Activated CD4-positive, alpha-beta T cell treated with anti-CD3 and anti-CD28 coated beads, Interleukin-2, amount 10 ng/mL, durations not matched to agents 7 days and 5 days (primary cell): ENCODE data around the gene FOXD2. TPM values are rescaled to one million over a fixed set of nuclear protein-coding genes. Genes with fewer than 3 reads are reported as not detected.

Experiments used
- CTCF ChIA-PET: fragments of 350-600 bp; sonication (Branson Sonifier 250); formaldehyde crosslinking; loops from one replicate; lab custom pipeline; 2021; ENCODE audit warnings: antibody characterized with exemption; lab: Charles Lee
- POLR2A ChIA-PET: fragments of 350-600 bp; sonication (Branson Sonifier 250); formaldehyde crosslinking; loops from one replicate; lab custom pipeline; 2021; ENCODE audit warnings: antibody characterized with exemption; lab: Charles Lee
- DNase-seq: peaks from one replicate; pipeline ENCODE4 v3.0.0-alpha.2; 2020
- H3K27ac Mint-ChIP-seq: one replicate; pipeline ENCODE4 v1.8.0; 2021; ENCODE audit warnings: mild to moderate bottlenecking, moderate library complexity, mixed read lengths
- H3K27me3 Mint-ChIP-seq: one replicate; pipeline ENCODE4 v1.8.0; 2021; ENCODE audit warnings: mixed read lengths
- H3K36me3 Mint-ChIP-seq: one replicate; pipeline ENCODE4 v1.8.0; 2021; ENCODE audit warnings: low read depth, mixed read lengths
- H3K4me1 Mint-ChIP-seq: one replicate; pipeline ENCODE4 v1.8.0; 2021; ENCODE audit warnings: mixed read lengths
- H3K4me3 Mint-ChIP-seq: one replicate; pipeline ENCODE4 v1.8.0; 2021; ENCODE audit warnings: mild to moderate bottlenecking, moderate library complexity, mixed read lengths
- H3K9me3 Mint-ChIP-seq: one replicate; pipeline ENCODE4 v1.8.0; 2021; ENCODE audit warnings: mixed read lengths
- total RNA-seq, 2 experiments: library from RNA; stranded (reverse); gene quantifications; one replicate each; pipeline ENCODE4 v1.2.3, GENCODE V29; 2021

The FOXD2 gene
- total RNA-seq, 2 experiments from 2014 or later: 0.15 to 0.20 TPM

DNA sequence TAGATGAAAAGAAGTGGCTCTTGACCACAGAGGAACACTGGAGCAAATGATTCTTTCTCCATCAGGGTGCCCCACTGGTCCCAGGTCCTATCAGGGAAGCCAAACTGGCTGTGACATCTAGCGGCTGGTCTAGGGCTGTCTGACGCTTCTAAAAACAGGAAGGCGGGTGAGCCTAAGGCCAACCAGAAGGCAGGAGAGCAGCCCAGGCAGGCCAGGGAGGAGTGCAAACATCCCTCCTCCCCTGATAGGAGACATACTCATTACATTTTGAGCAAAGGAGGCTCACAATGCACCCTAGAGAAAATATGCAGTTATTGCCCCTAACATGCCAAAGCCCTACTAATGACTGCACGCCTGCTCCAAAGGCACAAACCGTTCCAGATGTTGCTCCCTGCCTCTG is 32.1 kb upstream of the FOXD2 start:
- no peak for DNase-seq
- no peaks in the 10 kb centered on the region for H3K9me3 Mint-ChIP-seq
- H3K4me1 Mint-ChIP-seq: no peaks in the 10 kb centered on the region
- POLR2A ChIA-PET: no interaction called here
- H3K27ac Mint-ChIP-seq: no peak overlapping the region
- CTCF ChIA-PET: no interaction called here
- H3K27me3 Mint-ChIP-seq: peaks cover 15% of the 10 kb centered on the region
- no peaks in the 10 kb centered on the region for H3K36me3 Mint-ChIP-seq
- no peak overlapping the region for H3K4me3 Mint-ChIP-seq

DNA sequence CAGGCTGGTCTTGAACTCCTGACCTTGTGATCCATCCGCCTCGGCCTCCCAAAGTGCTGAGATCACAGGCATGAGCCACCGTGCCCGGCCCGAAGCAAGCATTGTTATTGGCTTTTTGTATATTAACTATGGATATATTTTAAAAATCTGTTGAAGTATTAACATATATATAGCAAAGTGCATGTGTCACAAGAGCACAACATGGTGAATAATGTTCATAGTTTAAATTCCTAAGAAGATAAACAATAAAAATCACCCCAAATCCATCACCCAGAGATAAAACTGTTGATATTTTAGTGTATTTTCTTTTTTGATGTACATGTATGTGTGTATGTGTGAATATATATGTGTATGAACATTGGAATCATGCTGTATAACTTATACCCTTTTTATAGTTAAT is 30.9 kb upstream of the FOXD2 start:
- Mint-ChIP-seq H3K4me1 (no peaks in the 10 kb centered on the region), H3K27me3 (peaks cover 10% of the 10 kb centered on the region), H3K4me3 (no peak overlapping the region), H3K9me3 (no peaks in the 10 kb centered on the region), H3K27ac (no peak overlapping the region), H3K36me3 (no peaks in the 10 kb centered on the region)
- no peak for DNase-seq
- ChIA-PET CTCF (interaction anchor here (0.8 kb wide), 1 partner anchor 10 kb away, joined by 4 read pairs; no protein-coding TSS in a partner anchor), POLR2A (no interaction called here)

DNA sequence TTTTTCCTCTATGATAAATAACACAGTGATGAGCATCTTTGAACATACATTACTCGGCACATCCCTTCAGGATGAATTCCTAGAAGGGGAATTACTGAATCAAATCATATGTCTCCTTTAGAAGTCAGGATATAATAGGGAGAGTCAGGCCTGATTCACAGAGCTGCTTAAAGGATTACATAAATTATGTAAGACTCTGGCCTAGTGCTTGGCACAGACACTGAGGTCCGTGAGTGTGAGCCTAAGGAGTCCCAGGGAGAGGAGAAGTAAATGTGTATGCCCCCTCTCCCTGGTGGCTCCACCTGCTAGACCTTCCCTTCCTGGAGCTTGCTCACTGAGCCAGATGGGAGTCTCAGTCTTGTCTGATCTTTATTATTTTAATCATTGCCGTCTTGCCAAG is 30.4 kb upstream of the FOXD2 start:
- no peaks in the 10 kb centered on the region for H3K9me3 Mint-ChIP-seq
- no peaks in the 10 kb centered on the region for H3K36me3 Mint-ChIP-seq
- DNase-seq: no peak
- ChIA-PET POLR2A (no interaction called here), CTCF (no interaction called here)
- peaks cover 10% of the 10 kb centered on the region for H3K27me3 Mint-ChIP-seq
- H3K27ac Mint-ChIP-seq: no peak overlapping the region
- no peaks in the 10 kb centered on the region for H3K4me1 Mint-ChIP-seq
- H3K4me3 Mint-ChIP-seq: no peak overlapping the region

DNA sequence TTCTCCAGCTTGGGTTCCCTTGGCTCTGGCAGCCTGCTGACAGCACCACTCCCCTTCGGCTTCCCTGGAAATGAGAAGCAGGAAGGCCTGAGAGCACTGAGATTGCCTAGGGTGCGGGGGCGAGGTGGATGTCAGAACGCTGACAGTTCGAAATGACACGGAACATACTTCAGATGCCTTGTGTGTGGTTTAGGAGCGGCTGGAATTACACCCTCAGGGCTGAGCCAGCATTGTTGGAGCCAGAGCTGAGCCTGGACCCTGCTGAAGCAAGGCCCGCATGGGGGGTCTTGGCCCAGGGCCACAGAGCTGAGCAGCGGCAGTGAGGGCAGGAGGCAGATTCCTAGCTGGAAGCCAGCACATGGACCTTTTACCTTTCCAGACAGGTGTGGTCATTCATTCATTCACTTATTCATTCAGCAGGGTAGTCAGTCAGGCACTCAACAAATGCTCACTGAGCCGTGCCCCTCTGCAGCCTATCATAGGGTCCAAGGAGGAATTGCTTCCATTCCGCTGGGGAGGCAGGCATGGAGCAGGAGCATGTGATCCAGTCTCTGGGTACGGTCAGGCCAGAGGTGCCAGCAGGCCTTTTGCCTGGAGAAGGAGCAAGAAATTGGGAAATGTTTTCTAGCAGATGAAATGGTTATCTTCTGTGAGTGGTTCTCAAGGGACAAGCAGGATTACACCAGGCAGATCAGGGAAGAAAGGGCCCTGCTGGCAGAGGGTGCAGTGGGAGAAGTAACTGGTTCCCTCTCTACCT is 28.4 kb upstream of the FOXD2 start:
- H3K4me3 Mint-ChIP-seq: no peak overlapping the region
- CTCF ChIA-PET: no interaction called here
- no peaks in the 10 kb centered on the region for H3K36me3 Mint-ChIP-seq
- H3K27me3 Mint-ChIP-seq: peaks cover 18% of the 10 kb centered on the region
- no peaks in the 10 kb centered on the region for H3K4me1 Mint-ChIP-seq
- POLR2A ChIA-PET: no interaction called here
- no peaks in the 10 kb centered on the region for H3K9me3 Mint-ChIP-seq
- H3K27ac Mint-ChIP-seq: no peak overlapping the region
- no peak for DNase-seq

DNA sequence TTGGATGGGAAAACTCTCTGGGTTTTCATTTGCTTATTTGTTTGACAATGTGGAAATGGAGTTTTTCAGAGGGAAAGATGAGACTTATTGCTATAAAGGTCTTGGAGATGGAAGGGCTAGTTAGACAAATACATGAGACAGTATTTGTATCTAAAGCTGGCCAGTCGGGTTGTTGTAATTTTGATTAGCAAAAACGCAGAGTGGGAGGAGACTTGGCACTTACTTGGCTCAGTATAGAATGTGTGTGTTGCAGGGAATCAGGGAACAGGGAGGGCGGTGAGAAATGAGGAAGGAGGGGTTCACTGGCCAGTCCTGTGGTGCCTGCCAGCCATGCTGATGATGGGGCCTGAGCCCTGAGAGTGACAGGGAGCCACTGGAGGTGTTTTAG is 27.8 kb upstream of the FOXD2 start:
- H3K4me1 Mint-ChIP-seq: no peaks in the 10 kb centered on the region
- ChIA-PET CTCF (no interaction called here), POLR2A (no interaction called here)
- peaks cover 22% of the 10 kb centered on the region for H3K27me3 Mint-ChIP-seq
- H3K9me3 Mint-ChIP-seq: no peaks in the 10 kb centered on the region
- no peak for DNase-seq
- no peak overlapping the region for H3K4me3 Mint-ChIP-seq
- no peaks in the 10 kb centered on the region for H3K36me3 Mint-ChIP-seq
- H3K27ac Mint-ChIP-seq: no peak overlapping the region

DNA sequence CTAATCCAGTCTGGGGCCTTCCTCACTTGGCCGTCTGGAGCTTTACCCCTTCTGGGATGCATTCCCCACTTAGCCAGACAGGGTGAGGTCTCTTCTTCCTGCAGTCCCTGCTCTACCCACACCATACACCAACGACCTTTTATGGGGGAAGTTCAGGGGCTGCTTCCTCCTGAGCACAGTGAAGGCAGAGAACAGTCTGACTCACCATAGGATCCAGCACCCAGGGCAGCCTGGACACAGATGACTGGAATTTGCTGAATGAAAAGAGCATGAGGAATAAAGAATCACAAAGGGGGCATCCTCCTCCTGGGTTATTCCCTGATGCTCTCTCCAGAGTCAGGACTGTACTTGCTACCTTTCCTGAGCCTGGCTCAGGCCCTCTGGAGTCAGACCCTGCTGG is 26.4 kb upstream of the FOXD2 start:
- Mint-ChIP-seq H3K9me3 (no peaks in the 10 kb centered on the region), H3K4me3 (no peak overlapping the region), H3K36me3 (no peaks in the 10 kb centered on the region), H3K4me1 (peaks cover 2% of the 10 kb centered on the region), H3K27me3 (peaks cover 26% of the 10 kb centered on the region), H3K27ac (no peak overlapping the region)
- no peak for DNase-seq
- CTCF ChIA-PET: interaction anchor here (0.6 to 1.0 kb wide), 2 partner anchors 22 to 35 kb away, joined by 3 read pairs; no protein-coding TSS in a partner anchor
- POLR2A ChIA-PET: no interaction called here

DNA sequence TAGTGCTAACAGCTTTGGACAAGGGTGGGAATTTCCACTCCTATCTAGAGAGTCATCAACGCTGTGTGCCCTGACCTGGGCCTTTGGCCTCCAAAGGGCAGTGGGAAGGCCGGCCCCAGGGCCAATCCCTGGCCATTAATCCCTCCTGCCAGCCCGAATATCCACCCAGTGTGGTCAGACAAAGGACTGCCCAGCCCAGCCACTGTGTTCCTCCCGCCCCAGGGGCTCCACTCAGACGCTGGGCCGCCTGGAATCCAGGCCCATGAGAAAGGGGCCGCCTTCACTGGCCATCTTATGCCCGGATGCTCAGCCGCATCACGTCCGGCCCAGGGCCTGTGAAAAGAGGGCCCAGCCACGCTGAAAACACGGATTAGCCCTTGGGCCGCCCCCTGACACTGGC is 25.4 kb upstream of the FOXD2 start:
- POLR2A ChIA-PET: no interaction called here
- H3K27ac Mint-ChIP-seq: no peak overlapping the region
- DNase-seq: no peak

DNA sequence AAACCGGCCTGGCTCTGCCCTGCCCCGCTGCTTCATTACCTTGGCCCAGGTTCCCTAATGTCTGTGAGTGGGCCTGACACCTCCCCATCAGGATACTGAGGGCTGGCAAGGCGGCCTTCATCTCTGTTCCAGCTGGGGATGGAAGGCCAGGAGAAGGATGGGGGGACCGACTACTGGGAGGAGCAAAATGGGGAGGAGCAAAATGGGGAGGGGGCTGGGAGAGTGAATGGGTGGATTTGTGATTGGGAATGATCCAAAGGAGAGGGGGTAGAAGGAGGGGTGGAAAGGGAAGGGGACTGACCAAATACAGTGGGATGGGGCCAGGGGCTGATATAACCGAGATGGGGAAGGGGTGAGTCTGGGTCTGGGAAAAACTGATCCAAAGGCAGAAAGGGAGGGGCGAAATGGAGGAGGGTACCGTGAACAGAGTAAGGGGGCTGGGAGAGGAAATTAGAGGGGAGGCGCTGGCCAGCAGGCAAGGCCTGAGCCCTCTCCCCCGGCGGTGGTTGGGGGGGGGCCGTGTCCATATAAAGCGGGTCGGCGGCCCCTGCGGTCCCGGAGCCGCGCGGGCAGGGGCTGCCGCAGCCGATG is 22.0 kb upstream of the FOXD2 start, which contains the start of gene FOXE3:
FOXE3 (plus strand) TSS at position 558 of the 591 bp plus-strand sequence; CDS start at position 589, 31 bp downstream.
- Mint-ChIP-seq H3K9me3 (no peaks in the 10 kb centered on the region), H3K36me3 (no peaks in the 10 kb centered on the region), H3K4me1 (peaks cover 9% of the 10 kb centered on the region), H3K27ac (no peak within 1 kb of the TSS), H3K27me3 (peaks cover 59% of the 10 kb centered on the region), H3K4me3 (no peak within 1 kb of the TSS)
- ChIA-PET CTCF (interaction anchor here (1.0 kb wide), 1 partner anchor 16 kb away, joined by 3 read pairs; no protein-coding TSS in a partner anchor), POLR2A (no interaction called here)
- no peak for DNase-seq

More for the DNA sequence above, 25.4 kb upstream of the FOXD2 start:
- CTCF ChIA-PET: interaction anchor here (0.7 to 1.0 kb wide), 2 partner anchors 23 to 352 kb away, joined by 3 to 4 read pairs; no protein-coding TSS in a partner anchor
- Mint-ChIP-seq H3K4me3 (no peak overlapping the region), H3K4me1 (peaks cover 6% of the 10 kb centered on the region), H3K27me3 (peaks cover 31% of the 10 kb centered on the region), H3K36me3 (no peaks in the 10 kb centered on the region), H3K9me3 (no peaks in the 10 kb centered on the region)

DNA sequence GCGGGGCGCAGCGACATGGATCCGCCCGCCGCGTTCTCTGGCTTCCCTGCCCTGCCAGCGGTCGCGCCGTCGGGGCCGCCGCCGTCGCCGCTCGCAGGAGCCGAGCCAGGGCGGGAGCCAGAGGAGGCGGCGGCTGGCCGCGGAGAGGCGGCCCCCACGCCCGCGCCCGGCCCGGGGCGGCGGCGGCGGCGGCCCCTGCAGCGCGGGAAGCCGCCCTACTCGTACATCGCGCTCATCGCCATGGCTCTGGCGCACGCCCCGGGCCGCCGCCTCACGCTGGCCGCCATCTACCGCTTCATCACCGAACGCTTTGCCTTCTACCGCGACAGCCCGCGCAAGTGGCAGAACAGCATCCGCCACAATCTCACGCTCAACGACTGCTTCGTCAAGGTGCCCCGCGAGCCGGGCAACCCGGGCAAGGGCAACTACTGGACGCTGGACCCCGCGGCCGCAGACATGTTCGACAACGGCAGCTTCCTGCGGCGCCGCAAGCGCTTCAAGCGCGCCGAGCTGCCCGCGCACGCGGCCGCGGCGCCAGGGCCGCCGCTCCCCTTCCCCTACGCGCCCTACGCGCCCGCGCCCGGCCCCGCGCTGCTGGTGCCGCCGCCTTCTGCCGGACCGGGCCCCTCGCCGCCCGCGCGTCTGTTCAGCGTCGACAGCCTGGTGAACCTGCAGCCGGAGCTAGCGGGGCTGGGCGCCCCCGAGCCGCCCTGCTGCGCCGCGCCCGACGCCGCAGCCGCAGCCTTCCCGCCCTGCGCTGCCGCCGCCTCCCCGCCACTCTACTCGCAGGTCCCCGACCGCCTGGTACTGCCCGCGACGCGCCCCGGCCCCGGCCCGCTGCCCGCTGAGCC is 21.3 kb upstream of the FOXD2 start:
- no peaks in the 10 kb centered on the region for H3K9me3 Mint-ChIP-seq
- POLR2A ChIA-PET: no interaction called here
- DNase-seq: peak; percentile 21
- CTCF ChIA-PET: no interaction called here
- H3K36me3 Mint-ChIP-seq: no peaks in the 10 kb centered on the region
- no peak overlapping the region for H3K4me3 Mint-ChIP-seq
- H3K4me1 Mint-ChIP-seq: peaks cover 9% of the 10 kb centered on the region
- H3K27ac Mint-ChIP-seq: no peak overlapping the region
- peaks cover 65% of the 10 kb centered on the region for H3K27me3 Mint-ChIP-seq

DNA sequence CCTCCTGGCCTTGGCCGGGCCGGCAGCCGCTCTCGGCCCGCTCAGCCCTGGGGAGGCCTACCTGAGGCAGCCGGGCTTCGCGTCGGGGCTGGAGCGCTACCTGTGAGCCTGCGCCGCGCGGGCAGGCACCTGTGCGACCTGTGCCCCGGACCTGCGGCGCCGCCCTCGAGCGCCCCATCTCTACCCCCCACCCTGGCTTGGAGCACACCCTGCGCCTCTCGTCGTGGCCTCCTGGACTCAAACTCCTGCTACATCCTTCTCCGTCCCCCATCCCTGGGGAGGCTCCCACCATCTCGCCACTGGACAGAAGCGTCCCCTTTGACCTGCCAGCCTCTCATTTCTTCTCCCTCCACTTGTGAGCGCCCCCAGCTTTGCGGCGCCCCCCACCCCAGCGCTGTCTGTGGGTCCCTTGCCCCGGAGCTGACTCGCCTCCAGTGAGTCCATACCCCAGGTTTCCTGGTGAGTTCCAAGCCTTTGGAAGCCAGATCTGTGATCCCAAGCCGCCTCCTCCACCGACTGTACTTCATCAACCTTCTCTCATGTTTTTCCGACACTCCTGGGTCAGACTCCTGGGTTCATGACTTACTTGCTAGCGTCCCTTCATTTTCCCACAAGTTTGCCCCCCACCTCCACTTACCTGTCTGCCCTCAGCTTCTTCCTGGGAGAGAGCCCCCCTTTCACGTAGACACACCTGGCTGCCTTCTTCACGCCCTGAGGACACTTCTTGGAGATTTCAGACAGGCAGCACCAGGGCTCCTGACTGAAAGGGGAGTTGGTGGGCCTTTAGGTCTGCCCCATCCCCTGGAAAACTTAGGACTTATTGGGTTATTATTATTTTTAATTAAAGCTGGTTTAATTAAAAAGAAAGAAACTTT is 20.4 kb upstream of the FOXD2 start:
- no peak overlapping the region for H3K27ac Mint-ChIP-seq
- no peaks in the 10 kb centered on the region for H3K36me3 Mint-ChIP-seq
- H3K9me3 Mint-ChIP-seq: no peaks in the 10 kb centered on the region
- POLR2A ChIA-PET: no interaction called here
- no peak overlapping the region for H3K4me3 Mint-ChIP-seq
- CTCF ChIA-PET: interaction anchor here (0.7 to 2.0 kb wide), 3 partner anchors 15 to 160 kb away, joined by 3 to 7 read pairs (median 3); partner anchors contain the start of gene FOXD2
- peaks cover 9% of the 10 kb centered on the region for H3K4me1 Mint-ChIP-seq
- DNase-seq: no peak
- H3K27me3 Mint-ChIP-seq: peaks cover 68% of the 10 kb centered on the region

DNA sequence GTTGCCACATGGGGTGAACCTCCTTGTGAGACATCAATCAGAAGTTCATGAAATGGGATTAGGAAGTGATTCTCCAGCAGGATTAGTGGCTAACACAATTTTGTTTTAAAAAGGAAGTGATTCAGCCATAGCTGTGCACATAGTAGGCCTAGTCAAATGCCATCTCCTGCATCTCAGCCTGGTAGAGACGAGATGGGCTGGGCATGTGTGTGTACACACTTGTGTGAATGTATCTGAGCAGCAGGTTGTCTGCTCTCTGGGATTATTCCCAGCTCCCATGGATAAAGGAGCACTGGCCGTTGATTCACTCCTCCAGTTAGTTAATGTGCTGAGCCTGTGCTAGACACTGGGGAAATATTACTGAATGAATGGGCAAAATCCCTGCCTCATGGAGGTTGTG is 19.7 kb upstream of the FOXD2 start:
- H3K9me3 Mint-ChIP-seq: no peaks in the 10 kb centered on the region
- ChIA-PET POLR2A (no interaction called here), CTCF (interaction anchor here (0.7 to 2.0 kb wide), 4 partner anchors 14 to 161 kb away, joined by 3 to 7 read pairs (median 5); partner anchors contain the start of gene FOXD2)
- no peak overlapping the region for H3K4me3 Mint-ChIP-seq
- no peaks in the 10 kb centered on the region for H3K36me3 Mint-ChIP-seq
- peaks cover 71% of the 10 kb centered on the region for H3K27me3 Mint-ChIP-seq
- H3K27ac Mint-ChIP-seq: no peak overlapping the region
- peaks cover 9% of the 10 kb centered on the region for H3K4me1 Mint-ChIP-seq
- DNase-seq: no peak
